Measurements from ENCODE around the gene CIRBP.
A peak's percentile ranks its signal among the peaks of the same experiment; 100 is the strongest.
"Not testable (repeated sequence)": the region's sequence is repeated elsewhere in the genome, so short reads cannot be mapped to it uniquely, and the experiment has no call there.

CIRBP gene

DNA sequence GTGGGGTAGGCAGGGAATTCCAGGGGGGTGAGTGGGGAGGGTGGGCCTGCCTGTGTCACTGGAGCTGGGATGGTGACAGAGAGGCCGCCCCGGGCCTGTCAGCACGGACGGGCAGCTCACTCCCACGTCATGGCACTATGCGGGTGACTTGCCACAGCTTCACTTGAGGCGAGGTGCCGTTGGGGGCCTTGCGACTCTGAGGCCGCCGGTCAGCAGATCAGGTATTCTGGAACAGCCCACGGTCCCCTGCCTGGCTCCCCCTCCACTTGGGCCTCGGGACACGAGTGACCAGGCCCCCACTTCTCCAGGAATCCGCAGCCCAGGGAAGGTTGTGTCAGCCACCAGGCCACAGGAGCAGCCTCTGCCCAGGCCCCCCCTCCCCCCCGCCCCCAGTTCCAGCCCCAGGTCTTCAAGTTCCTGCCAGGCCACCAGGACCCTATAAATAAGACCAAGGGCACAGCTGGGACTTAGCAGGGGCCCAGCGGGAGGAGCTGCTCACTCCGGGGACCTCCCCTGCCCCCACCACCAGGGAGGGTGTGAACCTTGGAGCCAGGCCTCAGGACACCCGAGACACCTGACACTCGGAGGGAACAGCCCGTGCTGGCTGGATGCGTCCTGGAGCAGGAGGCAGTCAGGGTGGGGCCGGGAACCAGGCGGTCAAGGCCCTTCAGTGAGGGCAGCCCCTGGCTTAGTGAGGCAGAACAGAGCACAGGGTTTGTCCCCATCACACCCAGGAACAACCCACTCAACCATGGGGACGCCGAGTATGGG, 23.5 kb upstream of the CIRBP start:
- no peak for DNase-seq

DNA sequence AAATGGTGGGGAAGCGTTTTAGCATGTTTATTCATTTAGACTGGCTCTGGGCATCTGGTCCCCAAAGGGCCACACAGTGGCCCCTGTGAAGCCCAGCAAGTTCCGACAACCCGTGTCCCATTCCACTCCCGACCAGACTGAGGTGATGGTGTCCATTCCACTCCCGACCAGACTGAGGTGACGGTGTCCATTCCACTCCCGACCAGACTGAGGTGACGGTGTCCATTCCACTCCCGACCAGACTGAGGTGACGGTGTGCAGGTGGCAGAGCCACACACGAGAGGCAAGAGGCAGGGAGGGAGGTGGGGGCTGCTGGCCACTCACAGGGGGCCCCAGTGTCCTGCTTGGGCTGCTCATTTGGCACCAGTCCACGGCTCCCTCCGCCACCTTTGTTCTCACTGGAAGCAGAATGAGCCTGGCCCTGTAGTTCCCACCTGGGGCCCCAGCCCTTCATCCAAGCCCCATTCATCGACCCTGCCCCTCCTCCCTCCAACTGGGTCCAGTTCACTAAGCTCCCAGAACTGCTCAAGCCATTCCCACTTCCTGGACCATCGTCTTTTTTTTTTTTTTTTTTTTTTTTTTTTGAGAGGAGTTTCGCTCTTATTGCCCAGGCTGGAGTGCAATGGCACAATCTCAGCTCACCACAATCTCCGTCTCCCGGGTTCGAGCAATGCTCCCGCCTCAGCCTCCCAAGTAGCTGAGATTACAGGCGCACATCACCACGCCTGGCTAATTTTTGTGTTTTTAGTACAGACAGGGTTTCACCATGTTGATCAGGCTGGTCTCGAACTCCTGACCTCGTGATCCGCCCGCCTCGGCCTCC, 22.7 kb upstream of the CIRBP start:
- DNase-seq, result not testable (repeated sequence)

DNA sequence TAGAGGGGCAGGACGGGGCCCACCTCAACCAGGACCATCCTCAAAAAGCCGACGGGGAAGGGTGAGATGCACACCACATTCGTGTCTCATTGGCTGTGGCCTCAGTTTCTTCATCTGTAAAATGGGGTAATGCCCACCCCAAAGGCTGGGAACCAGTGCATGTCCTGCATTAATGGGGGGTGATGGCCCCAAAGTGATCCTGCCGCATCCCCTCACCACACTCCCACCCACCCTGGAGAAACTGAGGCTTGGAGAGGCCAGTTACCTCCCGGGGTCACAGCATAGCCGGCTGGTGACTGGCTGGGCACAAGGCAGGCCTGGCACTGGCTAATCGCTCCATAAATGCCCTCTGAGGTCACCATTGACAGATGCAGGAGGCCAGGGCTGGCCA, 21.4 kb upstream of the CIRBP start:
- DNase-seq, result no peak

DNA sequence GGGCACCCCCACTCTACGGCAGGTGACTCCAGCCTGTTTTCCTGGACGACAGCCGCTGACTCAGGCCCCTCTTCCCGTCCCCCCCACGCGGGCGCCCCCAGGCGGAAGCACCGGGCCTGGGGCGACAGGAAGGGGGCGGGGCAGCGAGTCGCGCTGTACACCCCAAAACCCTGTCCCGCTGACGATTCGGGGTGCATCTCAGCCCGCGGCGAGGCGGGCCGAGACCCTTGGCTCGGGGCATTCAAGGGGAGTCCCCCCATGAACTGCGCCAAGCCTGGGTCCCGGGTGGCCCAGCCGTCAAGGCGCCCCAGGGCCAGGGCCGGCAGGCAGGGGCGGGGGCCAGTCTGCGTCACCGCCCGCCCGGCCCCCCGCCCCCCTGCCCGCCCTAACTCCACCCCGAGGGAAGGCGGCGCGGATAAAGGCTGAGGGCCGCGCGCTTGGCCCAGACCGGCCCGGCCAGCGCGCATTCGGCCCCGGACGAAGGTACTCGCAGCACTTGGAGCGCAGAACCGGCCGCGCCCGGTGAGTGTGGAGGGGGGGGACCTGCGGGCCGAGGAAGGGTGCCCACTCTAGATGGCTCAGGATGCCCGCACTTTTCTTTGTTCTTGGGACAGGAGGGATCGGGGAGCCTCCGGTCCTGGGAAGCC, 20.9 kb upstream of the CIRBP start, which contains the start of gene MIDN:
TSS of gene MIDN (plus strand) at position 445 of the 647 bp plus-strand sequence. CDS start 1,714 bp downstream, outside the sequence.
- DNase-seq, result no peak

DNA sequence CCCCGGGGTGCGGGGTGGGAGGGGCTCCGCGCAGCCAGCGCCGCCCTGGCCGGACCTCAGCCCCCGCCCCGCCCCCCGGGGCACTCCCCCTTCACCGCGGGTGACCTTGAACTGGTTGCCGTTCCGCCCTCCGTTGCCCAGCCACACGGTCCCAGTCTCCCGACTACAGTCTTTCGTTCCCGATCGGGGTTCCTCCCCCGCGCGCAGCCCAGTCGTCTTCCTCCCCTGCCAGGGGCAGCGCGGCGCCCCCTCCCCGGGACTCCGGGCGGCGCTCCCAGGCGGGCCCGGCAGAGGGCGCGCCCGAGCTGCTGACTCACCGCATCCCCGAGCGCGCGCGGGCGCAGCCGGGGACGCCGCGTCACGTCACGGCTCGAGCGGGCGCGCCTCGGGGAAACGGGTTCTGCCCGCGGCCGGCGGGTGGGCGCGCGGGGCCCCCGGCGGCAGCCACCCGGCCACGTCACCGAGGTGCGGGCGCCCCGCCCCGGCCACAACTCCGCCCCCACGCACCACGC, 20.3 kb upstream of the CIRBP start:
- DNase-seq, result no peak

DNA sequence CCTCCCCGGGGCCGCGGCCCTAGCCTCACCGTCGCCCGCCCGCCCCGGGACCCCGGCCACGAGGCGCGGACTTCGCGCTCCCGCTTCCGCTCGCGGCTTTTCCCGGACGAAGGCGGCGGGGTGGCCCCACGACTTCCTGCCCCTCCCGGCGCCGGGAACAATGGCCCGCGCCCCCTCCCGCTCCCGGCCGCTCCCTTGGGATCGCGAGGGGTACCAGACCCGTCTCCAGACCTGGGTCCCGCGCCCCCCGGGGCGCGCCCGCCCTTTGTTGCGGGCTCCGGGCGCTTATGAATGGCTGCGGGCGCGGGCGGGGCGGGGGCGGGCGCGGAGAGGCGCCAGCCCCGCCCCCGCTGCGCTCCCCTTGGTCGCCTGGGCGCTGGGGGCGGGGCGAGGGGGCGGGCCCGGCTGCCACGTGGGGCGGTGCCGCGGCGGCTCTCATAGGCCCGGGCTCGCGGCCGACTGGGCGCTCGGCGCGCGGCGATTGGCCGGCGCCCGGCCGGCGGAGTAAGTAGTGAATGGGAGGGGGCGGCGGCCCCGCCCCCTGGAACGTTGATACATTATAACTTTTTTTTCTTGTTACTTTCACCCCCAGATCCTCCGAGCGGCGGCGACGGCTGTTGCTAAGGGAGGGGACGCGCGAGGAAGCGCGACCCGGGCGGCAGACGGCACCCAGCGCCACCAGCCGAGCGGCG, 19.7 kb upstream of the CIRBP start:
- DNase-seq, result peak; percentile 83

DNA sequence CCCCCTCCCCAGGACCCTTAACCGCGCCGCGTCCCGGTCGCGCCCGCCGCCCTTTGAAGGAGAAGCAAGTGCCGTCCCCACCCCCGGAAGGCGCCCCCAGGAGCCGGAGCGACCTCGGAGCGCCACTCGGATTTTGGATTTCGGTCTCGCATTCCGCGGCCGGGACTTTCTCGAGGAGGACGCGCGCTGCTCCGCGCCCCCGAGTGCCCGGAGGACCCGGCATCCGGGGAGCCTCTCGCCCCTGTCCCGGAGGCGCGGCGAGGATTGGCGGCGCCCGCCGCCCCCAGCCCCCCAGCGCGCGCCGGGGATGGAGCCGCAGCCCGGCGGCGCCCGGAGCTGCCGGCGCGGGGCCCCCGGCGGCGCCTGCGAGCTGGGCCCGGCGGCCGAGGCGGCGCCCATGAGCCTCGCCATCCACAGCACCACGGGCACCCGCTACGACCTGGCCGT, 19.1 kb upstream of the CIRBP start:
- no peak for DNase-seq

DNA sequence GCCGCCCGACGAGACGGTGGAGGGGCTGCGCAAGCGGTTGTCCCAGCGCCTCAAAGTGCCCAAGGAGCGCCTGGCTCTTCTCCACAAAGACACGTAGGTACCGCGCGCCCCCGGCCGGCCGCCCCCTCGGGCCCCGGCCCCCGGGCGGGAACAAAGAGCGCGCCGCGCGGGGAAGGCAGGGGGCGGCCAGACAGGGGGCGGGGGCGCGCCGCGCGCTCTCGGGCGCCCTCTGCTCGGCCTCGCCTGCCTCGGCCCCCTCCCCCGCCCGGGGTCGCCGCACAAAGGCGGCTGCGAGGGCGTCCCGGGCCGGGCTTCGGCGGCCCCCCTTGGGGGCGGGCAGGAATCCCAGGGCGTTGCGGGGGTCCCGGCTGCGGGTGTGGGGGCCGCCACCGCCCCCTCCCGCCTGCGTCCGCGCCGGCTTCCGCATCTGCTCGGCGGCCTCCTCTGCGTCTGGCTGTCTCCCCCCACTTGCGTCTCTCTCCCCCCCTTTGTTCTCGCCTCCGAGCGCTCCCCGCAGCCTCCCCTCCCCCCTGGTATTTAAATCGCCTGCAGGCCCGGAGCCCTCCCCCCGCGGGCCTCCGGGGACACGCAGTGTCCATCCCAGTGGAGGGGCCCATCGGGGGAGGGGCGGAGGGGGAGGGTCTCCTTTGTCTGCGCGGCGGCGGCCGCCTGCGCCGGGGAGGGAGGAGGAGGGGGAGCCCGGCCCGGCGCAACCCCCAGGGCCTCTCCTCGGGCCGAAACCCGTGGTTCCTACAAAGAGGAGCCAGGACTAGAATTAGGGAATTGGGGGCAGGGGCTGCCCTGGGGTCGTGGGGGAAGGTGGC, 18.5 kb upstream of the CIRBP start:
- DNase-seq, result no peak

DNA sequence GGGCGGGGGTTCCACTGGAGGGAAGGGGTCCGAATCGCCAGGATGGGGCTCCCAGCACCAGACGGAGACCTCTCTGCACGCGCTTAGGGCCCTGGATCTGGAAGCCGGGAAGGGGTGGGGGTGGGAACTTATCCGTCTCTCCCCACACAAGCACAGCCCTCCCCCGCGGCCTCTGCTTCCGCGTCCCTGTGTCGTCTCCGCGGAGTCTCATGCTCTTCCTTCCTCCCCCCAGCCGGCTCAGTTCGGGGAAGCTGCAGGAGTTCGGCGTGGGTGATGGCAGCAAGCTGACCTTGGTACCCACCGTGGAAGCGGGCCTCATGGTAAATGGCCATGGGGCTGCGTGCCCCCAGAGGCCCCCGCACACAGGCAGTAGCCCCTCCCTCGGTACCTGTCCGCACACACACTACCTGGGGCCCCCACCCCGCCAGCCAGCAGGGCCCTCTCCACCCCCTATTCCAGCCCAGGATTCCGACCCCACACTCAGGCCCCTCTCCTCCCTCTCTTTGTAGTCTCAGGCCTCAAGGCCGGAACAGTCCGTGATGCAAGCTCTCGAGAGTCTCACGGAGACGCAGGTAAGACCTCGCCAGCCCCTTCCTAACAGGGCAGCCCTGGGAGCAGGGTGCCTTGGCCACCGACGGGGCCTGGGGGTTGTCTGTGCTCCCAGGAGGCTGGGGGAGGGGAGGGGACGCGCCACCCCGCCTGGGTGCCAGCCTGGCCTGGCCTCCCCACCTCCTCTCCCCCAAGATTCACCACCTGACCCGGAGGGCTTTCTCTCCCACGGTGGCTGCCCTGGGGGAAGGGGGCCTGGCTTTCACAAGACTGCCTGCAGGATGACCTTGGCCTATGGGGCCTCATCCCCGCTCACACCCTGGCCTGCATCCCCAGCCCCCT, 17.6 kb upstream of the CIRBP start:
- DNase-seq, result no peak

DNA sequence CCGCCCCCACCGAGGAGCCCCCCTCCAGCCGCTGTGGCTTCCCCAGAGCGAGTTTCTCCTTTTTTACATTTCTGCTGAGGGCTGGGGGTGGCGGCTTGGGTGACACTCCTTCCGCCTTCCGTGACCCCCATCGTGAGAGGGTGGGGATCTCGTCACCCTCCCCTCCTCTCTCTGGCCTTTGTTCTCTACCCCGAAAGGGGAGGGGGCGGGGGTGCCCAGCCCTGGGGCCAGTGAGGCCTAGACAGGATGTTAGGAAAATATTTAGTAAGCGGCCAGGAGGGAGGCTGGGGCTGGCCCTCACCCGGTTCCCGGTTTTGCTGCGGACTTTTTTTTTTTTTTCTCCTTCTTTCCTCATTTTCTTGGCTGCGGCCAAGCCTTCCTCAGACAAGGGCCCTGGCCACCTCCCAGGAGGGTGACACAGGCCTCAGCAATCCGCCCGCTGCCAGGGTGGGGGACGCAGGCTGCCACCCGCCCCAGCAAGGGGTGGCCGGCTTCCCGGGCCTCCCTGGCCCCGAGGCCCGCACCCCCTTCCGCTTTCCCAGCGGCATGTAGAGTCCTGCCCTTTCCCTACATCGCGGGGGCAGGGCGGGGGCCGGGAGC, 16.8 kb upstream of the CIRBP start:
- no peak for DNase-seq

DNA sequence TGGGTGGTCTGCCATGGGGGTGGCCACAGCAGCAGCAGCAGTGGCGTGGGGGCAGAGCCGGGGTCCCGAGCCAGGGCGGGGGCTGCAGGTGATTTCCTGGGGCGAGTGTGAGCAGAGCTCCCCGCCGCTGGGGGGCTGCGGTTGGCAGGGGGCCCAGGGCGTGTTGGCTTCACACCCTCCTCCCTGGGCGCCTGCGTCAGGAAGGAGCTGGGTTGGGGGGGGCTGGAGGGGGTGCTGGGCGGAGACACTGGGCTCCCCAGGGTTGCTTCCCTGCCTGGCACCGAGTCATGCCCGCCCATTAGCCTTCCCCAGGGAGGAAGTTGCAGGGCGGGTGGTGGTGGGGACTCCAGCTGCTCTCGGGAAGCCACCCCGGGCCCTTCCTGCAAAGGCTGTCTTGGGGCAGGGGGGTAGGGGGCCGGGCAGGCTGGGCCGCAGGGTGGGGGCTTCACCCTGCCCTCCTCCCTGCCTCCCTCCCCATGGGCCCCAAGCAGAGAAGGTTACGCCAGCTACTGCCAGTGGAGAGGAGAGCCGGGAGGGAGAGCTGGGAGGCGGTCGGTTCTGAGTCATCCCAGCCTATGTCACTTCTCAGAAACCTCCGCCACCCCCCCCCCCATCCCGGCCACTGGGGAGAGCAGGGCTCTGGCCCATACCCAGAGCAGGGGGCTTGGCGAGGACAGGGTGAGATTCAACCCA, 16.2 kb upstream of the CIRBP start:
- DNase-seq, result no peak

DNA sequence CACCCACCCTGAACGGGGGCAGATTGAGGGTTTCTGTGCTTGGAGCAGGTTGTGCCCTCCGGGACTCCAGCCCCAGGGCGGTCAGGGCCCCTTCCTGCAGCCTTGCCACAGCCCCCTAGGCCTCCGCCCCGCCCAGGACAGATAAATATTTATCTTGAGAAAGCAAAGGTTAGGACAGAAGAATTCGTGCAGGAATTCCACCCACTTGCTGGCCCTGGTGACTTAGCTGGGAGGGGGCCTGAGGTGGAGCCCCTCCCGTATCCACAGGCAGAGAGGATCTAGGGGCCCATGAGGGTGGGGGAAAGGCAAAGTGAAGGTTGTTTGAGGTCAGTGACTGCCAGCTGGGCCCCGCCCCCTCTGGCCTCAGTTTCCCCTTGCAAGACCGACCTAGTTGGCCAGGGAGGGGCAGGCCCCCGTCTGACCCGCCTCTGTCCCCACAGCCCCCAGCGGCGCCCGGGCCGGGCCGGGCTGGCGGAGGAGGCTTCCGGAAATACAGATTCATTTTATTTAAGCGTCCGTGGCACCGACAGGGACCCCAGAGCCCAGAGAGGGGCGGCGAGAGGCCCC, 15.5 kb upstream of the CIRBP start:
- DNase-seq, result no peak

DNA sequence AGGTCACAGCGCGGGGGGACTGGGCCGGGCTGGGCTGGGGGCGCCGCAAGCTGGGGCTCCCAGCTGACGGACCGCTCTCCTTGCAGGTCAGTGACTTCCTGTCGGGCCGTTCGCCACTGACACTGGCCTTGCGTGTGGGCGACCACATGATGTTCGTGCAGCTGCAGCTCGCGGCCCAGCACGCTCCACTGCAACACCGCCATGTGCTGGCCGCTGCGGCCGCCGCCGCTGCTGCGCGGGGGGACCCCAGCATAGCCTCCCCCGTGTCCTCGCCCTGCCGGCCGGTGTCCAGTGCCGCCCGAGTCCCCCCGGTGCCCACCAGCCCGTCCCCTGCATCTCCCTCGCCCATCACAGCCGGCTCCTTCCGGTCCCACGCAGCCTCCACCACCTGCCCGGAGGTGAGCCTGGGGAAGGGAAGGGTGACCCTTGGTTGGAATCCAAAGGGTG, 15.0 kb upstream of the CIRBP start:
- no peak for DNase-seq

DNA sequence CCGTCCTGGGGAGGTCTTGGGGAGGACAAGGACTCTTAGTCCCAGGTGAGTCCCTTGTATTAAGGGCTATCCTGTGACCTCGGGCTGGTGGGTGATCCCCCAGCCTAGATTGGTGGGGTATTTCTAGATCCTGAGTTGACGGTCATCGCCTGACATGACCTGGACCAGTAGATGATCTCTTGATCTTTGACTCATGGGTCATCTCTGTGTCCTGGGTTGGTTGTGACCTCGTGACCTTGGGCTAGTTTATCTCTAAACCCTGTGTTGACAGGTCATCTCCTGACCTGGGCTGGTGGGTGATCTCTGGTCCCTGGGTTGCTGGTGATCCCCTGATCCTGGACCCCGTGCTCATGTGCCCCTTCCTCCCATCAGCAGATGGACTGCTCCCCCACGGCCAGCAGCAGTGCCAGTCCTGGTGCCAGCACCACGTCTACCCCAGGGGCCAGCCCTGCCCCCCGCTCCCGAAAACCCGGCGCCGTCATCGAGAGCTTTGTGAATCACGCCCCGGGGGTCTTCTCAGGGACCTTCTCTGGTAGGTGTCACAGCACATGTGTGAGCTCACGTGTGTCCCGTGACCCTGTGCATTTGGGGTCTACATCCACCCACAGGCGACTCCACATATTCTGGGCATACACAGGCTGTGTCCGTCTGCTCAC, 14.5 kb upstream of the CIRBP start:
- DNase-seq, result no peak

DNA sequence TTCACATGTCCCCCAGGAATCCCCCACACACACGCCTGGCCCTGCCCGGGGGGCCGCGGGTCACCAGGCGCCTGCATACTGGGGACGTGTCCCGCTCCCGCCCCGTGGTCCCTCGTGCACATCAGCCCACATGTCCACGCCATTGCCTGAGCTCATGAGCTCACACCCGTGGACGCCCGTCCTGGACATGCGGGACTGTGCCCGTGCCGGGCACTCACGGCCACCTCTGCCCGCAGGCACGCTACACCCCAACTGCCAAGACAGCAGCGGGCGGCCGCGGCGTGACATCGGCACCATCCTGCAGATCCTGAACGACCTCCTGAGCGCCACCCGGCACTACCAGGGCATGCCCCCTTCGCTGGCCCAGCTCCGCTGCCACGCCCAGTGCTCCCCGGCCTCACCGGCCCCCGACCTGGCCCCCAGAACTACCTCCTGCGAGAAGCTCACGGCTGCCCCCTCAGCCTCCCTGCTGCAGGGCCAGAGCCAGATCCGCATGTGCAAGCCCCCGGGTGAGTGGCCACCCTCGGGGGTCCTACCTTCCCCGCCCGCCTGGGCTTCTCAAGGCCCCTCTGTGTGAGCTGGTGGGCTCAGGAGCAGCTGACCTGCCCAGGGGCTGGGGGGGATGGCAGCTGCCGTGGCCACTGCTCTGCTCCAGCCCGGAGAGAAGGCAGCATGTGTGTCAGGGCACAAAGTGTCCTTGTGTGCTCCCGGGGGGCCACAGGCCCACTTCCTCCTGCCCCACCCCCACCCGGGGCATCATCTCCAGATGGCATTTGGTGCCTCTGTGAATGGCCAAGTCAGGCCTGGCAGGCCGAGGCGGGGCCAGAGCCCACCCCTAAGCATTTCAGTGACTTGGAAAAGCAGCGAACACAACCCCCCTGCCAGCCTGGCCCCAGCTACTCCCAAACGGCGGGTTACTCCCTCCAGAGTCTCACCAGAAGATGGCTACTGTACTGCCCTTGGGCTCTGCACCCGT, 13.7 kb upstream of the CIRBP start:
- DNase-seq, result no peak

DNA sequence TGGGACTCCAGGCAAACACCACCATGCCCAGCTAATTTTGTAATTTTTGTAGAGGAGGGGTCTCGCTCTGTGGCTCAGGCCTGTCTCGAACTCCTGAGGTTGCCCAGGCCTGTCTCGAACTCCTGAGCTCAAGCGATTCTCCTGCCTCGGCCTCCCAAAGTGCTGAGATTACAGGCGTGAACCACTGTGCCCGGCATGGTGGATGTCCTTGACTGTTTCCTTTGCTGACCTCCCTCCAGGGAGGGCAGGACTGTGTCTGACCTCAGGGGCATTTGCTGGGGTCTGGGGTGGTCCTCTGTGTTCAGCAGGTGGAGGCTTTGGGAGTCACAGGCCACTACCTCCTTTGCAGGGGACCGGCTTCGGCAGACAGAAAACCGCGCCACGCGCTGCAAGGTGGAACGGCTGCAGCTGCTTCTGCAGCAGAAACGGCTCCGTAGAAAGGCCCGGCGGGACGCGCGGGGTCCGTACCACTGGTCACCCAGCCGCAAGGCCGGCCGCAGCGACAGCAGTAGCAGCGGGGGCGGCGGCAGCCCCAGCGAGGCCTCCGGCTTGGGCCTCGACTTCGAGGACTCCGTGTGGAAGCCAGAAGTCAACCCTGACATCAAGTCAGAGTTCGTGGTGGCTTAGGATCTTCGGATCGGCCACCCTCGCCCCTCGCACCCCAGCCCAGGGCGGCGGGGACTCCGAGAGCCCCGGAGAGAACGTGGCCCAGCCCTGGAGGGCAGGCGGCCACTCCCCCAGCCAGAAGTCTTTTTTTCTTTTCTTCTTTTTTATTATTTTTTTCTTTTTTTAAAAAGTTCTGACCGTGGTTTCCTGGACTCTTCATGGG, 12.3 kb upstream of the CIRBP start:
- DNase-seq, result no peak
